Panc1 (cell line): ENCODE data around the gene PROM1. TPM values are rescaled to one million over a fixed set of nuclear protein-coding genes. Genes with fewer than 3 reads are reported as not detected.

Experiments
- ATAC-seq: fragments of 200-7000 bp; cut with Tn5 transposase; 2 replicates; pipeline ENCODE4 v1.9.1; 2020; ENCODE audit warnings: mild to moderate bottlenecking, moderate library complexity
- BruUV-seq: library from RNA; stranded (reverse); fragments of 400-500 nt; replicated peaks from 2 replicates; lab custom pipeline; 2021; lab: Mats Ljungman, UMichigan
- CTCF ChIA-PET: fragments of 300-600 bp; sonication (Branson Sonifier 250); formaldehyde crosslinking; loops from one replicate; lab custom pipeline; 2022; ENCODE audit warnings: antibody characterized with exemption; lab: Charles Lee
- POLR2A ChIA-PET: fragments of 300-600 bp; sonication (Branson Sonifier 250); formaldehyde crosslinking; loops from one replicate; lab custom pipeline; 2022; ENCODE audit warnings: antibody characterized with exemption; lab: Charles Lee
- DNase-seq: peaks from one replicate; pipeline ENCODE4 v3.0.0-alpha.2; 2010; ENCODE audit warnings: low read depth, low spot score
- H3K27ac ChIP-seq: 2 replicates; pipeline ENCODE4 v1.5.1; 2011; ENCODE audit warnings: mild to moderate bottlenecking, low read length, inconsistent platforms
- H3K27me3 ChIP-seq: fragments of 200-500 bp; sonication (Bioruptor generic); 2 replicates; pipeline ENCODE4 v1.6.0; 2014; ENCODE audit warnings: low read length, inconsistent platforms; ENCODE audit not compliant: control insufficient read depth, insufficient read depth
- H3K36me3 ChIP-seq: fragments of 200-500 bp; sonication (Bioruptor generic); 2 replicates; pipeline ENCODE4 v1.5.1; 2014; ENCODE audit warnings: inconsistent platforms, mild to moderate bottlenecking, low read length, moderate library complexity; ENCODE audit not compliant: control insufficient read depth, insufficient read depth
- H3K4me1 ChIP-seq: 2 replicates; pipeline ENCODE4 v1.5.1; 2011; ENCODE audit warnings: inconsistent platforms, mild to moderate bottlenecking, low read length, moderate library complexity; ENCODE audit not compliant: control insufficient read depth, insufficient read depth
- H3K4me3 ChIP-seq, 2 experiments: 2 replicates each; pipeline ENCODE4 v1.5.1; 2011 to 2012; ENCODE audit warnings: low read depth in 2 of 2, low read length in 2 of 2, mild to moderate bottlenecking in 2 of 2, inconsistent platforms in 1 of 2, moderate library complexity in 1 of 2
- H3K9me3 ChIP-seq: fragments of 200-500 bp; sonication (Bioruptor generic); 2 replicates; pipeline ENCODE4 v1.5.1; 2014; ENCODE audit warnings: low read depth, mild to moderate bottlenecking, inconsistent platforms, low read length, moderate library complexity; ENCODE audit not compliant: control insufficient read depth, insufficient read depth
- POLR2AphosphoS5 ChIP-seq: IDR thresholded peaks from 2 replicates; pipeline ENCODE4 v1.6.1; 2012; ENCODE audit warnings: mild to moderate bottlenecking, low read depth, low read length, moderate library complexity
- SIN3A ChIP-seq: IDR thresholded peaks from 2 replicates; pipeline ENCODE4 v1.6.1; 2012; ENCODE audit warnings: low read depth, mild to moderate bottlenecking, low read length, moderate library complexity, borderline replicate concordance; ENCODE audit not compliant: insufficient read depth
- TCF7L2 ChIP-seq: IDR thresholded peaks from 2 replicates; pipeline ENCODE4 v1.6.1; 2011; ENCODE audit warnings: mild to moderate bottlenecking, low read depth, low read length, inconsistent platforms
- in situ Hi-C: cut with HindIII; loops from 2 replicates; pipeline ENCODE4 v1.10.0; 2016; ENCODE audit warnings: low sequenced_read_pairs, low pct_unique_long_range_greater_than_20kb
- intact Hi-C: fragments of 100-400 bp; cut with micrococcal nuclease; formaldehyde crosslinking; loops from one replicate; pipeline ENCODE4 v1.10.0; 2022; ENCODE audit not compliant: unreplicated experiment
- total RNA-seq: library from RNA; stranded (reverse); gene quantifications from one replicate; pipeline ENCODE4 v1.2.1, GENCODE V29; 2021; ENCODE audit not compliant: unreplicated experiment
- TF ChIP-seq, protein P1 (sequence below): fragments of 450-650 bp; IDR thresholded peaks from 2 replicates; pipeline ENCODE4 v1.5.1; 2017; ENCODE audit warnings: mild to moderate bottlenecking
- TF ChIP-seq, protein P2 (sequence below), 2 experiments: IDR thresholded peaks; 2 replicates each; pipeline ENCODE4 v1.6.1; 2011 to 2012; ENCODE audit warnings: low read depth in 2 of 2, control low read depth in 1 of 2, low read length in 1 of 2, mild to moderate bottlenecking in 1 of 2, moderate library complexity in 1 of 2; ENCODE audit not compliant: insufficient read depth in 1 of 2

The PROM1 gene
- total RNA-seq, 1 experiment from 2014 or later: 0.18 TPM

DNA sequence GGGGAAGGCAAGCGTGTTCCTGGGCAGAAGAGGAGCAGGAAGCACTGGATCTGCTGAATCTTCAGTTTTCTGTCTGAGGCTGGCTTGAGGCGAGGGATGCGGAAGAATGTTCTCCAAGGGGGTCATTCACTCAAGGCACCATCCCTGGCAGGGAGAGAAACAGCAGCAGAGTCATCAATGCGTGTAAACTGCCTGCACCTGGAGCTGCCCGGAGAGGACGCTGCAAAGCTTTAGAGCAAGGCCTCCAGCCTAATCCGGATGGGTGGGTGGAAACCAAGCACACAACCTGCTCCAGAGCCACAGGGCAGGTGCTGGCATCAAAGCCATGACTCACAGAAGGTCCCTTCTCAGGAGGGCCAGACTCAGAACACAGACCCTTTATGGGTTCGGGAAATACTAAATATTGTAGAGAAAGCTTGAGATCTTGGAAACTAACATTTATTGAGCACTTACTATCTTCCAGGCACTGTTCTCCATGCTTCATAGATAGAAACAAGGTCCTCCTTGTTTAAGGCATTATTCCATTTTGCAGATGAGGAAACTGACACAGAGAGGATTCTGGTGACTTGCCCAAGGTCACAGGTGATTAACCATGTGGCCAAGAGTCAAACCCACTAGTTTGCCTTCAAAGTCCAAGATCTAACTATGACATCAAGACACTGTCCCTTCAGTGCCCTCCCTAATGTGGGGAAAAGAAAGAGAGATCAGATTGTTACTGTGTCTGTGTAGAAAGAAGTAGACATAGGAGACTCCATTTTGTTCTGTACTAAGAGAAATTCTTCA lies 7.7 kb downstream of the PROM1 start:
- ChIA-PET POLR2A (no interaction called here), CTCF (no interaction called here)
- Histone ChIP-seq H3K27me3 (peaks cover 7% of the 10 kb centered on the region), H3K36me3 (no peaks in the 10 kb centered on the region), H3K9me3 (no peaks in the 10 kb centered on the region), H3K4me1 (no peaks in the 10 kb centered on the region), H3K4me3 (no peak overlapping the region), H3K27ac (no peak overlapping the region)
- TF ChIP-seq TCF7L2 (no peak), SIN3A (no peak), POLR2AphosphoS5 (no peak)
- TF ChIP-seq, protein P1, sequence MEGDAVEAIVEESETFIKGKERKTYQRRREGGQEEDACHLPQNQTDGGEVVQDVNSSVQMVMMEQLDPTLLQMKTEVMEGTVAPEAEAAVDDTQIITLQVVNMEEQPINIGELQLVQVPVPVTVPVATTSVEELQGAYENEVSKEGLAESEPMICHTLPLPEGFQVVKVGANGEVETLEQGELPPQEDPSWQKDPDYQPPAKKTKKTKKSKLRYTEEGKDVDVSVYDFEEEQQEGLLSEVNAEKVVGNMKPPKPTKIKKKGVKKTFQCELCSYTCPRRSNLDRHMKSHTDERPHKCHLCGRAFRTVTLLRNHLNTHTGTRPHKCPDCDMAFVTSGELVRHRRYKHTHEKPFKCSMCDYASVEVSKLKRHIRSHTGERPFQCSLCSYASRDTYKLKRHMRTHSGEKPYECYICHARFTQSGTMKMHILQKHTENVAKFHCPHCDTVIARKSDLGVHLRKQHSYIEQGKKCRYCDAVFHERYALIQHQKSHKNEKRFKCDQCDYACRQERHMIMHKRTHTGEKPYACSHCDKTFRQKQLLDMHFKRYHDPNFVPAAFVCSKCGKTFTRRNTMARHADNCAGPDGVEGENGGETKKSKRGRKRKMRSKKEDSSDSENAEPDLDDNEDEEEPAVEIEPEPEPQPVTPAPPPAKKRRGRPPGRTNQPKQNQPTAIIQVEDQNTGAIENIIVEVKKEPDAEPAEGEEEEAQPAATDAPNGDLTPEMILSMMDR: no peak
- TF ChIP-seq, protein P2, sequence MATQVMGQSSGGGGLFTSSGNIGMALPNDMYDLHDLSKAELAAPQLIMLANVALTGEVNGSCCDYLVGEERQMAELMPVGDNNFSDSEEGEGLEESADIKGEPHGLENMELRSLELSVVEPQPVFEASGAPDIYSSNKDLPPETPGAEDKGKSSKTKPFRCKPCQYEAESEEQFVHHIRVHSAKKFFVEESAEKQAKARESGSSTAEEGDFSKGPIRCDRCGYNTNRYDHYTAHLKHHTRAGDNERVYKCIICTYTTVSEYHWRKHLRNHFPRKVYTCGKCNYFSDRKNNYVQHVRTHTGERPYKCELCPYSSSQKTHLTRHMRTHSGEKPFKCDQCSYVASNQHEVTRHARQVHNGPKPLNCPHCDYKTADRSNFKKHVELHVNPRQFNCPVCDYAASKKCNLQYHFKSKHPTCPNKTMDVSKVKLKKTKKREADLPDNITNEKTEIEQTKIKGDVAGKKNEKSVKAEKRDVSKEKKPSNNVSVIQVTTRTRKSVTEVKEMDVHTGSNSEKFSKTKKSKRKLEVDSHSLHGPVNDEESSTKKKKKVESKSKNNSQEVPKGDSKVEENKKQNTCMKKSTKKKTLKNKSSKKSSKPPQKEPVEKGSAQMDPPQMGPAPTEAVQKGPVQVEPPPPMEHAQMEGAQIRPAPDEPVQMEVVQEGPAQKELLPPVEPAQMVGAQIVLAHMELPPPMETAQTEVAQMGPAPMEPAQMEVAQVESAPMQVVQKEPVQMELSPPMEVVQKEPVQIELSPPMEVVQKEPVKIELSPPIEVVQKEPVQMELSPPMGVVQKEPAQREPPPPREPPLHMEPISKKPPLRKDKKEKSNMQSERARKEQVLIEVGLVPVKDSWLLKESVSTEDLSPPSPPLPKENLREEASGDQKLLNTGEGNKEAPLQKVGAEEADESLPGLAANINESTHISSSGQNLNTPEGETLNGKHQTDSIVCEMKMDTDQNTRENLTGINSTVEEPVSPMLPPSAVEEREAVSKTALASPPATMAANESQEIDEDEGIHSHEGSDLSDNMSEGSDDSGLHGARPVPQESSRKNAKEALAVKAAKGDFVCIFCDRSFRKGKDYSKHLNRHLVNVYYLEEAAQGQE (IDR thresholded peaks at IDR 0.05; ENCODE audit: insufficient read depth in 1 of 2, low read depth in 2 of 2, low read length in 1 of 2): no peak
- BruUV-seq: no TSS peak
- no peak for ATAC-seq
- DNase-seq: no peak
- intact Hi-C loops (no loop called here), in situ Hi-C loops (no loop called here)

DNA sequence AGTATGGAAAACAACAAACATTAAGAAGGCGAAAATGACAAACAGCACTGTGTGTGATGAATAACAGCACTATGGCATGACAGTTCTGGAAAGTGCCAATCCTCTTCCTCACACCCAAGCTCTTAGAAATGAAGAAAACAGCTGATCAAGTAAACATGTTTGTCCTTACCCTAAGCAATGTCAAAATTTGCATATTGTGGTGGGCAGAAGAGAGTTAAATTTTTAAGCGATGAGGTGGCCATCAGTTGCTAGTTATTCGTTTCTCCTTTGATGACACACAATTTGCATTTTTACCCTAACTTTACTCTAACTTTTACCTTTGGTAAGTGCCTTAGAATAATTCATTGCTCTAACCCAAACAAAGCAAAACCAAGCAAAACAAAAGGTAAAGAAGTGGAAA lies 8.8 kb downstream of the PROM1 start:
- intact Hi-C loops (no loop called here), in situ Hi-C loops (no loop called here)
- no peak overlapping the region for H3K4me3 ChIP-seq
- no peak overlapping the region for H3K27ac ChIP-seq
- no TSS peak for BruUV-seq
- POLR2A ChIA-PET: no interaction called here
- peaks cover 7% of the 10 kb centered on the region for H3K27me3 ChIP-seq
- no peak for DNase-seq
- CTCF ChIA-PET: no interaction called here
- TF ChIP-seq, protein P1: no peak
- no peak for TF ChIP-seq POLR2AphosphoS5
- TF ChIP-seq TCF7L2: no peak
- TF ChIP-seq, protein P2 (IDR thresholded peaks at IDR 0.05; ENCODE audit: insufficient read depth in 1 of 2, low read depth in 2 of 2, low read length in 1 of 2): no peak
- H3K4me1 ChIP-seq: no peaks in the 10 kb centered on the region
- no peak for ATAC-seq
- no peaks in the 10 kb centered on the region for H3K9me3 ChIP-seq
- no peaks in the 10 kb centered on the region for H3K36me3 ChIP-seq
